Effector memory CD8-positive, alpha-beta T cell (primary cell): ENCODE results near the gene COL26A1.
A peak's percentile ranks its signal among the peaks of the same experiment; 100 is the strongest.

ENCODE experiments used
- ATAC-seq: fragments of 150-1000 bp; cut with Tn5 transposase; replicated peaks from 2 replicates; pipeline ENCODE4 v1.10.0; 2021; ENCODE audit warnings: mild to moderate bottlenecking, moderate library complexity
- DNase-seq, 3 experiments: peaks; one replicate each; pipeline ENCODE4 v3.0.0; 2021
- H3K27ac Mint-ChIP-seq, 2 donors: one replicate each; pipeline ENCODE4 v1.8.0; 2022; ENCODE audit warnings: mild to moderate bottlenecking in 2 of 2, mixed read lengths in 2 of 2, moderate library complexity in 2 of 2
- H3K27me3 Mint-ChIP-seq, 2 donors: one replicate each; pipeline ENCODE4 v1.8.0; 2022; ENCODE audit warnings: mixed read lengths in 2 of 2
- H3K36me3 Mint-ChIP-seq: one replicate; pipeline ENCODE4 v1.8.0; 2022; ENCODE audit warnings: mild to moderate bottlenecking, moderate library complexity, mixed read lengths; ENCODE audit not compliant: insufficient read depth
- H3K4me1 Mint-ChIP-seq, 2 donors: one replicate each; pipeline ENCODE4 v1.8.0; 2022; ENCODE audit warnings: low read depth in 2 of 2, mixed read lengths in 2 of 2
- H3K4me3 Mint-ChIP-seq, 2 donors: one replicate each; pipeline ENCODE4 v1.8.0; 2022; ENCODE audit warnings: mild to moderate bottlenecking in 2 of 2, mixed read lengths in 2 of 2, moderate library complexity in 2 of 2
- H3K9me3 Mint-ChIP-seq, 2 donors: one replicate each; pipeline ENCODE4 v1.8.0; 2022; ENCODE audit warnings: mixed read lengths in 2 of 2

The COL26A1 gene

GRCh38 chr7:101399759-101400158 lies 37.1 kb downstream of the COL26A1 start:
- H3K27me3 Mint-ChIP-seq, result peaks cover 44 to 71% of the 10 kb centered on the region in 2 donors
- H3K4me3 Mint-ChIP-seq, result no peak overlapping the region
- peaks cover 0 to 2% of the 10 kb centered on the region in 2 donors for H3K9me3 Mint-ChIP-seq
- DNase-seq (no peak), ATAC-seq (no peak)
- no peak overlapping the region for H3K27ac Mint-ChIP-seq
- H3K4me1 Mint-ChIP-seq, result no peaks in the 10 kb centered on the region
- no peaks in the 10 kb centered on the region for H3K36me3 Mint-ChIP-seq

DNA sequence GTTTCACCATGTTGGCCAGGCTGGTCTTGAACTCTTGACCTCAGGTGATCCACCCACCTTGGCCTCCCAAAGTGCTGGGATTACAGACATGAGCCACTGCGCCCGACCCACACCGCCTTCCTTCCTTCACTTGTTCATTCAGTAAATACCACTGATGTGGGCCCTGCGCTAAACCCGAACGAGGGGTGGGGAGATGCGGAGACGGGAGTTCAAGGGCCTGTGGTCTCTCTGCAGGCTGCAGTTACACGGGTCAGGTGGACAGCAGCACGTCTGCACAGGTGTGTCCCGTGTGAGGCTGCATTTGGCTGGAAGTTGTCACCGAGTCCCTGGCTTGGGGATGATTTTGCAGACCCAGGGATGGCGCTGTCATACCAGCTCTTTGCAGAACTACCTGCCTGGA lies 38.1 kb downstream of the COL26A1 start:
- no peak for ATAC-seq
- no peaks in the 10 kb centered on the region for H3K36me3 Mint-ChIP-seq
- peaks cover 0 to 2% of the 10 kb centered on the region in 2 donors for H3K9me3 Mint-ChIP-seq

GRCh38 chr7:101401390-101402080 lies 38.9 kb downstream of the COL26A1 start:
- Mint-ChIP-seq H3K9me3 (peaks cover 0 to 2% of the 10 kb centered on the region in 2 donors), H3K4me1 (no peaks in the 10 kb centered on the region), H3K4me3 (no peak overlapping the region), H3K27me3 (peaks cover 51 to 78% of the 10 kb centered on the region in 2 donors), H3K27ac (no peak overlapping the region), H3K36me3 (no peaks in the 10 kb centered on the region)
- DNase-seq (no peak), ATAC-seq (no peak)

More for the DNA sequence above, 38.1 kb downstream of the COL26A1 start:
- DNase-seq, result no peak
- H3K4me1 Mint-ChIP-seq, result no peaks in the 10 kb centered on the region
- no peak overlapping the region for H3K4me3 Mint-ChIP-seq
- no peak overlapping the region for H3K27ac Mint-ChIP-seq
- peaks cover 50 to 78% of the 10 kb centered on the region in 2 donors for H3K27me3 Mint-ChIP-seq

- Mint-ChIP-seq H3K27me3 (peaks cover 55 to 80% of the 10 kb centered on the region in 2 donors), H3K27ac (no peak overlapping the region), H3K9me3 (peaks cover 0 to 2% of the 10 kb centered on the region in 2 donors), H3K36me3 (no peaks in the 10 kb centered on the region), H3K4me3 (no peak overlapping the region), H3K4me1 (no peaks in the 10 kb centered on the region)
- ATAC-seq (no peak), DNase-seq (no peak)
Observed at GRCh38 chr7:101402081-101402779, 39.6 kb downstream of the COL26A1 start.

DNA sequence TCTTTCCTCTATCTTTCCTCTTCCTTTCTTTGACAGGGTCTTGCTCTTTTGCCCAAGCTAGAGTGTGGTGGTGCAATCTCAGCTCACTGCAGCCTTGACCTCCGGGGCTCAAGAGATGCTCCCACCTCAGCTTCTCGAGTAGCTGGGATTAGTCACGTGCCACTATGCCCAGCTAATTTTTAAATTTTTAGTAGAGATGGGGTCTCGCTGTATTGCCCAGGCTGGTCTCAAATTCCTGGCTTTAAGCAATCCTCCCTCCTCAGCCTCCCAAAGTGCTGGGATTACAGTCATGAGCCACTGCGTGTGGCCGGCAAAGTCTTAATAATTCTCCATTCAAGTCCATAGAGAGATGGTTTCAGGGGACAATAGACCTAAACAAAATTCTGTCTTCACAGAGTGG lies 40.2 kb downstream of the COL26A1 start:
- peaks cover 0 to 2% of the 10 kb centered on the region in 2 donors for H3K9me3 Mint-ChIP-seq
- DNase-seq (no peak), ATAC-seq (no peak)
- H3K27me3 Mint-ChIP-seq, result peaks cover 52 to 81% of the 10 kb centered on the region in 2 donors
- H3K36me3 Mint-ChIP-seq, result no peaks in the 10 kb centered on the region
- no peak overlapping the region for H3K4me3 Mint-ChIP-seq
- H3K27ac Mint-ChIP-seq, result no peak overlapping the region
- no peaks in the 10 kb centered on the region for H3K4me1 Mint-ChIP-seq

DNA sequence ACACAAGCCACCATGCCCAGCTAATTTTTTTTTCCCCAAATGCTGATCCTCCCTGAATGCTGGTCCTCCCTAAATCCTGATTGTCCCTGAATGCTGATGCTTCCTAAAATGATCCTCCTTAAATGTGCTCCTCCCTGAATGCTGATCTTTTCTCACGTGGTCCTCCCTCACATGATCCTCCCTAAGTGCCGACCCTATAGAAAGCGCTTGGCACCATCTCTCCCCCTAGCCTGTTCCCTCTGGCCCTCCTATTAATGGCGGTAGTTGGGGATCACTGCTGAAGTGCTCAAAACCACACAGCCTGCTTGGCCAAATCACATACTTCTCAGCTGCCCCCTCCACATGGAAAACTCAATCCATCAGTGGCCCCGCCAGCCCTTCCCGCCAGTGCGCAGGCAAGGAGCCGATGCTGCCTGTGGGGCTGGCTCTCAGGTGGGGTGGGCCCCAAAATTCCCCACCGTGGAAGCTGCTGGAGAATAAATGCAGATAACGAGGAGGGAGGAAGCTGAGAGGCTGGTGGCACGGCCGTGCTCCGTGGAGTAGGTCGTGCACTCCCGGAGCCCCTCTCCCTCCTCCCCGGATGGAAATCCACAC lies 42.9 kb downstream of the COL26A1 start:
- ATAC-seq (no peak), DNase-seq (no peak)
- no peaks in the 10 kb centered on the region for H3K36me3 Mint-ChIP-seq
- H3K27me3 Mint-ChIP-seq, result peaks cover 31 to 61% of the 10 kb centered on the region in 2 donors
- H3K4me1 Mint-ChIP-seq, result no peaks in the 10 kb centered on the region
- H3K9me3 Mint-ChIP-seq, result peaks cover 0 to 3% of the 10 kb centered on the region in 2 donors
- H3K4me3 Mint-ChIP-seq, result no peak overlapping the region
- H3K27ac Mint-ChIP-seq, result no peak overlapping the region

DNA sequence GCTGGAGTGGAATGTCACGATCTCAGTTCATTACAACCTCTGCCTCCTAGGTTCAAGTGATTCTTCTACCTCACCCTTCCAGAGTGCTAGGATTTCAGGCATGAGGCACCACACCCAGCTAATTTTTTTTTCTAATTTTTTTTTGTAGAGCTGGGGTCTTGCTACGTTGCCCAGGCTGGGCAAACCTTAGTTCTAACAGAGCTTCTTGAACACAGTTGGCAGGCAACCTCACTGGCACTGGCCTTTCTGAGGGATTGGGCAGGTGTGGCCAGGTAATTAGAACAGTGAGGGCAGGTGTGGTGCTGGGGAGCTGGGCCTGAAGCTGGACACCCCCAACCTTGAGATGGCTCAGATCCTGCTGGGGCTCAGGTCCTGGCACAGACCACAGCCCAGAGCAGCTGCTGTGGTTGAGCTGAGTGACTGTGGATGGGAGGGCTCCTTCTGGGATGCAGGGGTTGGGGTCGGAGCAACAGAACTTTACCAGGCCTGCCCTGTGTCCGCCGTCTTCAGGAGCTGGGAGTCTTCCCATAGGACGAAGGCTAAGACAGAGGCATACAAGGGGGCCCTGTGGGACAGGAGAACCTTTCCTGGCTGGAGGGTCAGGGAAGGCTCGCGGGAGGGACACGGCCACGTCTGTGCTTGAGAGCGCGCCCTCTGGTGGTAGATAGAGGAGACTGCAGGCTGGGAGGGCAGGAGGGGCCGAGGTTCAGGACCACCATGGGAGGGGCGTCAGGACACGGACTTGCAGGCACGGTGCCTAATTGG lies 48.2 kb downstream of the COL26A1 start:
- peak; percentile 14 to 33 (median 24) for DNase-seq
- H3K36me3 Mint-ChIP-seq, result no peaks in the 10 kb centered on the region
- peak overlapping the region in 1 of 2 donors; percentile 21 for H3K4me3 Mint-ChIP-seq
- H3K27me3 Mint-ChIP-seq, result peaks cover 20 to 60% of the 10 kb centered on the region in 2 donors
- peak; percentile 41 for ATAC-seq
- no peak overlapping the region for H3K27ac Mint-ChIP-seq
- H3K4me1 Mint-ChIP-seq, result peaks cover 9% of the 10 kb centered on the region in 2 donors
- peaks cover 0 to 3% of the 10 kb centered on the region in 2 donors for H3K9me3 Mint-ChIP-seq

GRCh38 chr7:101411508-101411874 lies 48.8 kb downstream of the COL26A1 start:
- peaks cover 9% of the 10 kb centered on the region in 2 donors for H3K4me1 Mint-ChIP-seq
- no peak overlapping the region for H3K27ac Mint-ChIP-seq
- H3K36me3 Mint-ChIP-seq, result no peaks in the 10 kb centered on the region
- H3K9me3 Mint-ChIP-seq, result peaks cover 0 to 3% of the 10 kb centered on the region in 2 donors
- peak overlapping the region in 1 of 2 donors; percentile 21 for H3K4me3 Mint-ChIP-seq
- DNase-seq (no peak), ATAC-seq (no peak)
- H3K27me3 Mint-ChIP-seq, result peaks cover 16 to 60% of the 10 kb centered on the region in 2 donors

- ATAC-seq (no peak), DNase-seq (no peak)
- Mint-ChIP-seq H3K9me3 (peaks cover 0 to 3% of the 10 kb centered on the region in 2 donors), H3K4me1 (peaks cover 9% of the 10 kb centered on the region in 2 donors), H3K36me3 (no peaks in the 10 kb centered on the region), H3K27me3 (peaks cover 14 to 59% of the 10 kb centered on the region in 2 donors), H3K27ac (no peak overlapping the region), H3K4me3 (no peak overlapping the region)
Observed at GRCh38 chr7:101412976-101413375, 50.3 kb downstream of the COL26A1 start.

DNA sequence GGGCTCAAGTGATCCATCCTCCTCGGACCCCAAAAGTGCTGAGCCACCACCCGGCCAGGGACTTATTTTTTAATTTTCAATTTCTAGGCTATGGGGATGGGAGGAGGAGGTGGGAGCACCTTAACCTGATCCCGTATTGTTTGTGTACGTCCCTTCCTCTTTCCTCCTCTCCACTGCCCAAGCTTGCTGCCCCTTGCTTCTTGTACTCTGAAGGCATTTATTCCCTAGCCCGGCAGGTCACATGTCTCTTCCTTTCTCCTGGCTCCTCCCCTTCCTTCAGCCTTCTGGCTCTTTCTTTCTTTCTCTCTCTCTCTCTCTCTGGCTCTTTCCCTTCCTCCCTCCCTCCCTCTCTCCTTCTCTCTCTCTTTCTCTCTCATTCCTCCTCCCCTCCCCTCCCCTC lies 56.0 kb downstream of the COL26A1 start:
- H3K36me3 Mint-ChIP-seq, result no peaks in the 10 kb centered on the region
- no peak overlapping the region for H3K27ac Mint-ChIP-seq
- peaks cover 0 to 3% of the 10 kb centered on the region in 2 donors for H3K4me1 Mint-ChIP-seq
- H3K9me3 Mint-ChIP-seq, result no peaks in the 10 kb centered on the region
- peaks cover 34 to 76% of the 10 kb centered on the region in 2 donors for H3K27me3 Mint-ChIP-seq
- no peak overlapping the region for H3K4me3 Mint-ChIP-seq
- ATAC-seq (no peak), DNase-seq (no peak)

GRCh38 chr7:101419831-101420230 lies 57.2 kb downstream of the COL26A1 start:
- peaks cover 0 to 3% of the 10 kb centered on the region in 2 donors for H3K4me1 Mint-ChIP-seq
- H3K9me3 Mint-ChIP-seq, result no peaks in the 10 kb centered on the region
- ATAC-seq (no peak), DNase-seq (no peak)
- no peak overlapping the region for H3K27ac Mint-ChIP-seq
- no peaks in the 10 kb centered on the region for H3K36me3 Mint-ChIP-seq
- H3K27me3 Mint-ChIP-seq, result peaks cover 34 to 66% of the 10 kb centered on the region in 2 donors
- no peak overlapping the region for H3K4me3 Mint-ChIP-seq

GRCh38 chr7:101420436-101420835 lies 57.8 kb downstream of the COL26A1 start:
- Mint-ChIP-seq H3K27ac (no peak overlapping the region), H3K4me1 (peaks cover 0 to 3% of the 10 kb centered on the region in 2 donors), H3K4me3 (no peak overlapping the region), H3K36me3 (no peaks in the 10 kb centered on the region), H3K9me3 (no peaks in the 10 kb centered on the region), H3K27me3 (peaks cover 34 to 65% of the 10 kb centered on the region in 2 donors)
- ATAC-seq (no peak), DNase-seq (no peak)
